H1 (cell line): Measurements from ENCODE around the gene RRAS. TPM values are rescaled to one million over a fixed set of nuclear protein-coding genes. Genes with fewer than 3 reads are reported as not detected.

Experiments
- CBX8 ChIP-seq: fragments of 300-800, 300-1000 bp; sonication (generic); IDR thresholded peaks from 2 replicates; pipeline ENCODE4 v1.7.1; 2016; ENCODE audit warnings: low read depth, low read length, borderline replicate concordance
- polyA plus RNA-seq, 7 experiments: library from polyadenylated mRNA; depleted of rRNA in 3 of 7; stranded (reverse) in 5 of 7; unstranded in 2 of 7; fragments of >200 nt in 5 of 7; fragments of 200-250 nt in 2 of 7; gene quantifications; 1 replicate in 5 of 7; 2 replicates in 1 of 7; 4 replicates in 1 of 7; pipeline versions ENCODE4 v1.2.1 to v1.2.3, GENCODE V29; 2011 to 2013; ENCODE audit warnings: missing spikeins in 2 of 7, mixed read lengths in 2 of 7
- total RNA-seq: library from RNA; stranded (reverse); fragmentation: NEBNext Ultra II Directional; extraction: Animal tissue kit (Norgen Biotek cat#: 25700); gene quantifications from 2 replicates; pipeline ENCODE4 v1.2.1, GENCODE V29; 2021
- TF ChIP-seq, protein P1 (sequence below): fragments of 300-600 bp; sonication (generic); IDR thresholded peaks from 2 replicates; pipeline ENCODE4 v1.7.1; 2012; ENCODE audit warnings: low read length, moderate library complexity, mild to moderate bottlenecking, inconsistent platforms; ENCODE audit not compliant: insufficient replicate concordance
- TF ChIP-seq, protein P2 (sequence below): IDR thresholded peaks from 2 replicates; pipeline ENCODE4 v1.6.1; 2011; ENCODE audit warnings: low read depth, mild to moderate bottlenecking, low read length; ENCODE audit not compliant: insufficient read depth

Gene RRAS
- total and polyA plus RNA-seq, 2 of the 8 experiments (the other 6 are each of a cell fraction or from before 2014, with no cell fraction given) = 17.7 to 49.1 TPM

DNA sequence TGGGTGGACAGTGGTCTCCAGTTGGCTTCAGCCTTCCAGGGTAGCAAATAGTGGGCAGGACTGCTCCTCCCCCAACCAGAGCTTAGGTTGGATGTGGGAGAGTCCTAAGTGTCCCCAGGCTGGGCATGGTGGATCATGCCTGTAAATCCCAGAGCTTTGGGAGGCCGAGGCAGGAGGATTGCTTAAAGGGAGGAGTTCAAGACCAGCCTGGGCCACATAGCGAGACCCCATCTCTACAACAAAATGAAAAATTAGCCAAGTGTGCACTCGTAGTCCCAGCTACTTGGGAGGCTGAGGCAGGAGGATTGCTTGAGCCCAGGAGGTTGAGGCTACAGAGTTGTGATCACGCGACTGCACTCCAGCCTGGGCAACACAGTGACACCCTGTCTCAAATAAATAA lies 7.4 kb downstream of the RRAS start (continued):
- TF ChIP-seq, protein P1, sequence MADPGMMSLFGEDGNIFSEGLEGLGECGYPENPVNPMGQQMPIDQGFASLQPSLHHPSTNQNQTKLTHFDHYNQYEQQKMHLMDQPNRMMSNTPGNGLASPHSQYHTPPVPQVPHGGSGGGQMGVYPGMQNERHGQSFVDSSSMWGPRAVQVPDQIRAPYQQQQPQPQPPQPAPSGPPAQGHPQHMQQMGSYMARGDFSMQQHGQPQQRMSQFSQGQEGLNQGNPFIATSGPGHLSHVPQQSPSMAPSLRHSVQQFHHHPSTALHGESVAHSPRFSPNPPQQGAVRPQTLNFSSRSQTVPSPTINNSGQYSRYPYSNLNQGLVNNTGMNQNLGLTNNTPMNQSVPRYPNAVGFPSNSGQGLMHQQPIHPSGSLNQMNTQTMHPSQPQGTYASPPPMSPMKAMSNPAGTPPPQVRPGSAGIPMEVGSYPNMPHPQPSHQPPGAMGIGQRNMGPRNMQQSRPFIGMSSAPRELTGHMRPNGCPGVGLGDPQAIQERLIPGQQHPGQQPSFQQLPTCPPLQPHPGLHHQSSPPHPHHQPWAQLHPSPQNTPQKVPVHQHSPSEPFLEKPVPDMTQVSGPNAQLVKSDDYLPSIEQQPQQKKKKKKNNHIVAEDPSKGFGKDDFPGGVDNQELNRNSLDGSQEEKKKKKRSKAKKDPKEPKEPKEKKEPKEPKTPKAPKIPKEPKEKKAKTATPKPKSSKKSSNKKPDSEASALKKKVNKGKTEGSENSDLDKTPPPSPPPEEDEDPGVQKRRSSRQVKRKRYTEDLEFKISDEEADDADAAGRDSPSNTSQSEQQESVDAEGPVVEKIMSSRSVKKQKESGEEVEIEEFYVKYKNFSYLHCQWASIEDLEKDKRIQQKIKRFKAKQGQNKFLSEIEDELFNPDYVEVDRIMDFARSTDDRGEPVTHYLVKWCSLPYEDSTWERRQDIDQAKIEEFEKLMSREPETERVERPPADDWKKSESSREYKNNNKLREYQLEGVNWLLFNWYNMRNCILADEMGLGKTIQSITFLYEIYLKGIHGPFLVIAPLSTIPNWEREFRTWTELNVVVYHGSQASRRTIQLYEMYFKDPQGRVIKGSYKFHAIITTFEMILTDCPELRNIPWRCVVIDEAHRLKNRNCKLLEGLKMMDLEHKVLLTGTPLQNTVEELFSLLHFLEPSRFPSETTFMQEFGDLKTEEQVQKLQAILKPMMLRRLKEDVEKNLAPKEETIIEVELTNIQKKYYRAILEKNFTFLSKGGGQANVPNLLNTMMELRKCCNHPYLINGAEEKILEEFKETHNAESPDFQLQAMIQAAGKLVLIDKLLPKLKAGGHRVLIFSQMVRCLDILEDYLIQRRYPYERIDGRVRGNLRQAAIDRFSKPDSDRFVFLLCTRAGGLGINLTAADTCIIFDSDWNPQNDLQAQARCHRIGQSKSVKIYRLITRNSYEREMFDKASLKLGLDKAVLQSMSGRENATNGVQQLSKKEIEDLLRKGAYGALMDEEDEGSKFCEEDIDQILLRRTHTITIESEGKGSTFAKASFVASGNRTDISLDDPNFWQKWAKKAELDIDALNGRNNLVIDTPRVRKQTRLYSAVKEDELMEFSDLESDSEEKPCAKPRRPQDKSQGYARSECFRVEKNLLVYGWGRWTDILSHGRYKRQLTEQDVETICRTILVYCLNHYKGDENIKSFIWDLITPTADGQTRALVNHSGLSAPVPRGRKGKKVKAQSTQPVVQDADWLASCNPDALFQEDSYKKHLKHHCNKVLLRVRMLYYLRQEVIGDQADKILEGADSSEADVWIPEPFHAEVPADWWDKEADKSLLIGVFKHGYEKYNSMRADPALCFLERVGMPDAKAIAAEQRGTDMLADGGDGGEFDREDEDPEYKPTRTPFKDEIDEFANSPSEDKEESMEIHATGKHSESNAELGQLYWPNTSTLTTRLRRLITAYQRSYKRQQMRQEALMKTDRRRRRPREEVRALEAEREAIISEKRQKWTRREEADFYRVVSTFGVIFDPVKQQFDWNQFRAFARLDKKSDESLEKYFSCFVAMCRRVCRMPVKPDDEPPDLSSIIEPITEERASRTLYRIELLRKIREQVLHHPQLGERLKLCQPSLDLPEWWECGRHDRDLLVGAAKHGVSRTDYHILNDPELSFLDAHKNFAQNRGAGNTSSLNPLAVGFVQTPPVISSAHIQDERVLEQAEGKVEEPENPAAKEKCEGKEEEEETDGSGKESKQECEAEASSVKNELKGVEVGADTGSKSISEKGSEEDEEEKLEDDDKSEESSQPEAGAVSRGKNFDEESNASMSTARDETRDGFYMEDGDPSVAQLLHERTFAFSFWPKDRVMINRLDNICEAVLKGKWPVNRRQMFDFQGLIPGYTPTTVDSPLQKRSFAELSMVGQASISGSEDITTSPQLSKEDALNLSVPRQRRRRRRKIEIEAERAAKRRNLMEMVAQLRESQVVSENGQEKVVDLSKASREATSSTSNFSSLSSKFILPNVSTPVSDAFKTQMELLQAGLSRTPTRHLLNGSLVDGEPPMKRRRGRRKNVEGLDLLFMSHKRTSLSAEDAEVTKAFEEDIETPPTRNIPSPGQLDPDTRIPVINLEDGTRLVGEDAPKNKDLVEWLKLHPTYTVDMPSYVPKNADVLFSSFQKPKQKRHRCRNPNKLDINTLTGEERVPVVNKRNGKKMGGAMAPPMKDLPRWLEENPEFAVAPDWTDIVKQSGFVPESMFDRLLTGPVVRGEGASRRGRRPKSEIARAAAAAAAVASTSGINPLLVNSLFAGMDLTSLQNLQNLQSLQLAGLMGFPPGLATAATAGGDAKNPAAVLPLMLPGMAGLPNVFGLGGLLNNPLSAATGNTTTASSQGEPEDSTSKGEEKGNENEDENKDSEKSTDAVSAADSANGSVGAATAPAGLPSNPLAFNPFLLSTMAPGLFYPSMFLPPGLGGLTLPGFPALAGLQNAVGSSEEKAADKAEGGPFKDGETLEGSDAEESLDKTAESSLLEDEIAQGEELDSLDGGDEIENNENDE = no peak
- TF ChIP-seq CBX8 = no peak
- TF ChIP-seq, protein P2, sequence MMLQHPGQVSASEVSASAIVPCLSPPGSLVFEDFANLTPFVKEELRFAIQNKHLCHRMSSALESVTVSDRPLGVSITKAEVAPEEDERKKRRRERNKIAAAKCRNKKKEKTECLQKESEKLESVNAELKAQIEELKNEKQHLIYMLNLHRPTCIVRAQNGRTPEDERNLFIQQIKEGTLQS = no peak
- TF ChIP-seq, all 59 proteins: peak for 0
